ENCODE results near the gene TMEM204.

TMEM204 gene

GRCh38 chr16:1510941-1511351, 22.5 kb upstream of the TMEM204 start:
- TF ChIP-seq CTCF (IDR thresholded peaks at IDR 0.05; ENCODE audit: extremely low read depth, insufficient read depth, missing control alignments) = no peak
- in situ Hi-C loops (cut with MboI; ENCODE audit: low pct_unique_long_range_greater_than_20kb, low sequenced_read_pairs, unreplicated experiment) = no loop called here

GRCh38 chr16:1511662-1512569, 21.6 kb upstream of the TMEM204 start:
- in situ Hi-C loops (cut with MboI; ENCODE audit: low pct_unique_long_range_greater_than_20kb, low sequenced_read_pairs, unreplicated experiment) = no loop called here
- DNase-seq (ENCODE audit: low spot score) = no peak
- TF ChIP-seq CTCF (IDR thresholded peaks at IDR 0.05; ENCODE audit: extremely low read depth, insufficient read depth, missing control alignments) = no peak

More at GRCh38 chr16:1510941-1511351, 22.5 kb upstream of the TMEM204 start:
- no peak for DNase-seq (ENCODE audit: low spot score)

- DNase-seq (ENCODE audit: low spot score) = no peak
- TF ChIP-seq CTCF (IDR thresholded peaks at IDR 0.05; ENCODE audit: extremely low read depth, insufficient read depth, missing control alignments) = no peak
- in situ Hi-C loops (cut with MboI; ENCODE audit: low pct_unique_long_range_greater_than_20kb, low sequenced_read_pairs, unreplicated experiment) = no loop called here
Observed at GRCh38 chr16:1512774-1513173, 20.7 kb upstream of the TMEM204 start.

- no peak for DNase-seq (ENCODE audit: low spot score)
- in situ Hi-C loops (cut with MboI; ENCODE audit: low pct_unique_long_range_greater_than_20kb, low sequenced_read_pairs, unreplicated experiment) = no loop called here
- no peak for TF ChIP-seq CTCF (IDR thresholded peaks at IDR 0.05; ENCODE audit: extremely low read depth, insufficient read depth, missing control alignments)
Observed at GRCh38 chr16:1514507-1514906, 19.0 kb upstream of the TMEM204 start.

GRCh38 chr16:1518626-1519135, 14.8 kb upstream of the TMEM204 start:
- no peak for TF ChIP-seq CTCF (IDR thresholded peaks at IDR 0.05; ENCODE audit: extremely low read depth, insufficient read depth, missing control alignments)

GRCh38 chr16:1519831-1520230, 13.6 kb upstream of the TMEM204 start:
- TF ChIP-seq CTCF (IDR thresholded peaks at IDR 0.05; ENCODE audit: extremely low read depth, insufficient read depth, missing control alignments) = no peak
- in situ Hi-C loops (cut with MboI; ENCODE audit: low pct_unique_long_range_greater_than_20kb, low sequenced_read_pairs, unreplicated experiment) = no loop called here
- no peak for DNase-seq (ENCODE audit: low spot score)

More at GRCh38 chr16:1518626-1519135, 14.8 kb upstream of the TMEM204 start:
- in situ Hi-C loops (cut with MboI; ENCODE audit: low pct_unique_long_range_greater_than_20kb, low sequenced_read_pairs, unreplicated experiment) = no loop called here
- no peak for DNase-seq (ENCODE audit: low spot score)

Data from GM13977 (cell line).